Heart left ventricle (tissue), 16 donors: ENCODE measurements around the gene APCDD1. TPM values are rescaled to one million over a fixed set of nuclear protein-coding genes. Genes with fewer than 3 reads are reported as not detected.
"Not testable (repeated sequence)": the region's sequence is repeated elsewhere in the genome, so short reads cannot be mapped to it uniquely, and the experiment has no call there.

Experiments used
- ATAC-seq, 4 donors: fragments of 200-7000 bp; cut with Tn5 transposase; one replicate each; pipeline ENCODE4 v1.9.1; 2020 to 2022; ENCODE audit warnings: moderate library complexity in 4 of 4, mild to moderate bottlenecking in 3 of 4, moderate number of reproducible peaks in 1 of 4
- DNase-seq, 5 donors: peaks; one replicate each; pipeline ENCODE4 v3.0.0-alpha.2; 2020
- H3K27ac ChIP-seq, 12 donors: fragments of 200-600 bp; sonication (generic) in 4 of 12; one replicate each; pipeline versions ENCODE4 v1.5.0 to v1.8.0; 2016 to 2022; ENCODE audit warnings: mild to moderate bottlenecking in 2 of 12
- H3K27me3 ChIP-seq, 9 donors: fragments of 200-600 bp; sonication (generic) in 2 of 9; one replicate each; pipeline versions ENCODE4 v1.5.1 to v1.8.0; 2016 to 2022; ENCODE audit warnings: mild to moderate bottlenecking in 3 of 9
- H3K36me3 ChIP-seq, 9 donors: fragments of 200-600 bp; sonication (generic) in 2 of 9; one replicate each; pipeline versions ENCODE4 v1.5.0 to v1.8.0; 2018 to 2022; ENCODE audit warnings: mild to moderate bottlenecking in 2 of 9
- H3K4me1 ChIP-seq, 12 donors: fragments of 200-600 bp; sonication (generic) in 4 of 12; one replicate each; pipeline versions ENCODE4 v1.5.0 to v1.8.0; 2016 to 2022; ENCODE audit warnings: mild to moderate bottlenecking in 3 of 12
- H3K4me3 ChIP-seq, 12 donors: fragments of 200-600 bp; sonication (generic) in 4 of 12; one replicate each; pipeline versions ENCODE4 v1.5.0 to v1.8.0; 2017 to 2022; ENCODE audit warnings: mild to moderate bottlenecking in 9 of 12, moderate library complexity in 4 of 12
- H3K9me3 ChIP-seq, 12 donors: fragments of 200-600 bp; sonication (generic) in 4 of 12; one replicate each; pipeline versions ENCODE4 v1.5.0 to v1.8.0; 2016 to 2022; ENCODE audit warnings: mild to moderate bottlenecking in 1 of 12
- POLR2A ChIP-seq, 2 donors: fragments of 450-650 bp; IDR thresholded peaks; one replicate each; pipeline ENCODE4 v1.6.1; 2017; ENCODE audit warnings: antibody characterized with exemption in 2 of 2, mild to moderate bottlenecking in 2 of 2, moderate library complexity in 2 of 2
- WGBS, 4 donors: extraction: QIAGEN DNeasy Blood & Tissue Kit in 2 of 4; methylation state at CpG; one replicate each; pipeline versions ENCODE4 v1.1.5 to v1.1.7; 2013 to 2018; 5-methylcytosine and 5-hydroxymethylcytosine counted together
- intact Hi-C, 10 donors: fragments of 100-400 bp; cut with DNase I; formaldehyde crosslinking; loops; one replicate each; pipeline versions ENCODE4 v1.11.1 to v1.14.2; 2022
- polyA plus RNA-seq, 2 donors: library from polyadenylated mRNA; stranded (reverse); fragments of 200-250 nt; gene quantifications; one replicate each; pipeline ENCODE4 v1.2.3, GENCODE V29; 2013
- total RNA-seq, 9 donors: library from RNA; depleted of rRNA in 2 of 9; stranded (reverse); fragments of >200 nt in 2 of 9; fragmentation: NEBNext Ultra II Directional in 3 of 9; extraction: Animal tissue kit (Norgen Biotek cat#: 25700) in 3 of 9; gene quantifications; one replicate each; pipeline versions ENCODE4 v1.1.0 to v1.2.4, GENCODE V29; 2016 to 2023
- TF ChIP-seq, protein P1 (sequence below), 12 donors: fragments of 200-600 bp; sonication (generic) in 4 of 12; IDR thresholded peaks; one replicate each; pipeline versions ENCODE4 v1.5.0 to v1.8.0; 2018 to 2022; ENCODE audit warnings: antibody characterized with exemption in 12 of 12, mild to moderate bottlenecking in 5 of 12
- donor health status: ischemic (EF 13 %, LVEDD 7.1; RV severe dilation, severe dysfunction).
- donor health status: healthy with polysubstance abuse.
- donor health status: DM: no; HTN: yes; CAD: no.
- donor health status: DM: no; HTN: no; CAD: no.
- donor health status: ischemic (EF 25% LVEDD 6.9; RV normal size, moderate dysfunction).
- donor health status: ischemic (EF 25% LVEDD 5.7; RV mildly dilated, moderate dysfunction).
- donor health status: healthy.
- donor health status: DM: yes; HTN: yes; CAD: no.
- donor health status: ischemic (EF 35%, LVEDD 5.7; RV mildly dilated, moderate dysfunction).
- donor health status: nonischemic (EF 11% LVEDD 7.7; RV severe dilation, severe dysfunction).
- donor health status: DM: yes; HTN: yes; CAD: no.
- donor health status: PGD.
- donor health status: ischemic (EF 29% LVEDD 5.4; RV normal size, mild dysfunction).
- donor health status: nonischemic (EF 23%, LVEDD 6.1; RV moderate dilation, normal function).

The APCDD1 gene
- total and polyA plus RNA-seq, 11 donors: 7.5 to 65.4 (median 15.7) TPM

DNA sequence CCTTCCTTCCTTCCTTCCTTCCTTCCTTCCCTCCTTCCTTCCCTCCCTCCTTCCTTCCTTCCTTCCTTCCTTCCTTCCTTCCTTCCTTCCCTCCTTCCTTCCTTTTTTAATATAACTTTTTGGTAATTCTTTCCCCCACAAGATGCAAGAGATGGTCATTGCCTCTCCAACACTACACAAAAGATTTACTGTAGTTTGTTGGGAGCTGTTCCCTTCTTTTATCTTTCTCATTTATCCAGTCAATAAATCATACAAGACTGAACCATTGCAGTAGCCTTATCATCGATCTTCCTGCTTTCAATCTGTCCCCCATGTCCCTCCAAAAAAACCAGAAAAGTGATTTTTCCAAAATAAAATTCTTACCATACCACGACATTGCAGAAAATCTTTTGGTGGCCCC, 8.2 kb downstream of the APCDD1 start:
- H3K27ac ChIP-seq: no peak overlapping the region
- H3K27me3 ChIP-seq: peaks cover 0 to 5% (median 0%) of the 10 kb centered on the region in 9 donors
- no peaks in the 10 kb centered on the region for H3K9me3 ChIP-seq
- H3K4me1 ChIP-seq: peaks cover 0 to 7% (median 0%) of the 10 kb centered on the region in 12 donors
- intact Hi-C loops: no loop called here
- no peak overlapping the region for H3K4me3 ChIP-seq
- H3K36me3 ChIP-seq: no peaks in the 10 kb centered on the region
- DNase-seq: no peak
- ATAC-seq: no peak
- 88 to 96% (median 95%) methylated on average over 2 of the region's 2 CpGs for WGBS, 4 donors
- no peak for TF ChIP-seq POLR2A (IDR thresholded peaks at IDR 0.05)
- TF ChIP-seq, protein P1, sequence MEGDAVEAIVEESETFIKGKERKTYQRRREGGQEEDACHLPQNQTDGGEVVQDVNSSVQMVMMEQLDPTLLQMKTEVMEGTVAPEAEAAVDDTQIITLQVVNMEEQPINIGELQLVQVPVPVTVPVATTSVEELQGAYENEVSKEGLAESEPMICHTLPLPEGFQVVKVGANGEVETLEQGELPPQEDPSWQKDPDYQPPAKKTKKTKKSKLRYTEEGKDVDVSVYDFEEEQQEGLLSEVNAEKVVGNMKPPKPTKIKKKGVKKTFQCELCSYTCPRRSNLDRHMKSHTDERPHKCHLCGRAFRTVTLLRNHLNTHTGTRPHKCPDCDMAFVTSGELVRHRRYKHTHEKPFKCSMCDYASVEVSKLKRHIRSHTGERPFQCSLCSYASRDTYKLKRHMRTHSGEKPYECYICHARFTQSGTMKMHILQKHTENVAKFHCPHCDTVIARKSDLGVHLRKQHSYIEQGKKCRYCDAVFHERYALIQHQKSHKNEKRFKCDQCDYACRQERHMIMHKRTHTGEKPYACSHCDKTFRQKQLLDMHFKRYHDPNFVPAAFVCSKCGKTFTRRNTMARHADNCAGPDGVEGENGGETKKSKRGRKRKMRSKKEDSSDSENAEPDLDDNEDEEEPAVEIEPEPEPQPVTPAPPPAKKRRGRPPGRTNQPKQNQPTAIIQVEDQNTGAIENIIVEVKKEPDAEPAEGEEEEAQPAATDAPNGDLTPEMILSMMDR (IDR thresholded peaks at IDR 0.05): no peak

DNA sequence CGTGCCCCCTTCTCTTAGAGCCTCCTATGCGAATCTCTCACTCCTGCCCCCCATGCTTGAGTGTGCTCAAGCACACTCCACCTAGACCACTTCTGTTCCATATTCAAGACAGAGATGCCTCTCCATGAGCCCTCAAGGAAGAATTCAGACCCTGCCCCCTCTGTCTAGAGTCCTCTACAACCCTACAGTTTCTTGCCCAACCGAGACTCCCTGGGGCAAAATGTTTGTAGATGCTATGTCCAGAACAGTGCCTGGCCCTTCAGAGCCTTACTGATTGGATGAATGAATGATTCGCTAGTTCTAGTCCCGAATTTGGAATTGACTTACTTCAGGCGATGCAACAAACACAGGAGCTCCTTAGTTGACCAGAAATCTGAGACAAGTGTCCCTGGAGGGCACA, 8.7 kb downstream of the APCDD1 start:
- Histone ChIP-seq H3K4me1 (peaks cover 0 to 7% (median 0%) of the 10 kb centered on the region in 12 donors), H3K27me3 (no peaks in the 10 kb centered on the region), H3K36me3 (peaks cover 0 to under 1% (median 0%) of the 10 kb centered on the region in 9 donors), H3K9me3 (no peaks in the 10 kb centered on the region), H3K27ac (no peak overlapping the region), H3K4me3 (no peak overlapping the region)
- WGBS, 4 donors: 94 to 98% (median 96%) methylated on average over 6 of the region's 6 CpGs
- ATAC-seq: no peak
- TF ChIP-seq, protein P1 (IDR thresholded peaks at IDR 0.05): no peak
- no peak for TF ChIP-seq POLR2A (IDR thresholded peaks at IDR 0.05)
- intact Hi-C loops: no loop called here
- no peak for DNase-seq

DNA sequence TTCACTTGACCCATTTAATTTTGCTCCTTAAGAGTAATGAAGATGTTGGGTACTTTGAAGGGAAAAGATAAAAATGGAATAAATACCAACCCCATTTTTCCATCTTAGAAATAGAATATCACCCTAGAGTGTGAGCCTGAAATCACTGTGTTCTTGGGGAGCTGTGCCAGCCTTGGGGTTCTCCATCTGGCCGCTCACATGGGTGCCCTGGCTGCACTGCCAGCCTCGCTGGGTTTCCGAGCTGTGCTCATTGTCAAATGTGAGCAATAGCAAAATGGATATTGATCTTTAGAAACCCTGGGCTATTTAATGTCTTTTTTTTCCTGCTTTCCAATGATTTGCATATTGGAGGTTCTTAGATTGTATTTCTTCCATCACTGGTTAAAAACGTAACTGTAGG, 9.3 kb downstream of the APCDD1 start:
- intact Hi-C loops: no loop called here
- Histone ChIP-seq H3K36me3 (peaks cover 0 to 4% (median 0%) of the 10 kb centered on the region in 9 donors), H3K9me3 (no peaks in the 10 kb centered on the region), H3K4me3 (no peak overlapping the region), H3K4me1 (peaks cover 0 to 7% (median 0%) of the 10 kb centered on the region in 12 donors), H3K27ac (no peak overlapping the region), H3K27me3 (no peaks in the 10 kb centered on the region)
- no peak for TF ChIP-seq POLR2A (IDR thresholded peaks at IDR 0.05)
- TF ChIP-seq, protein P1 (IDR thresholded peaks at IDR 0.05): no peak
- WGBS, 4 donors: 91 to 97% (median 93%) methylated on average over 4 of the region's 4 CpGs
- no peak for DNase-seq
- no peak for ATAC-seq

DNA sequence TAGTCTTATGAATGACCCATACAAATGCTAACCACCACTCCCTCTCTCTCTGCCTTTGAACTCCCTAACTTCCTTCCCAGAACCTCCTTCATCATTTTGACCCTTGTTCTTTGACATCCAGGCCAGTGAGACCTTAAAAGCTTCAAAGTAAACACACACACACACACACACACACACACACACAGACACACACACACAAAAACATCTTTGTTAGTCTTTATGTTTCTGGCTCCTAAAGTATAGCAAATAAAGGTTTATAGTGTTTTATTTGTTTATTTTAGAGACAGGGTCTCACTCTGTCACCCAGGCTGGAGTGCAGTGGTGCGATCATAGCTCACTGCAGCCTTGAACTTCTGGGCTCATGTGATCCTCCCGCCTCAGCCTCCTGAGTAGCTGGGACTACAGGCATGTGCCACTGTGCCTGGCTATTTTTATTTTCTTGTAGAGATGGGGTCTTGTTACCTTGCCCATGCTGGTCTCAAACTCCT, 9.8 kb downstream of the APCDD1 start:
- H3K9me3 ChIP-seq, H3K27me3 ChIP-seq, H3K27ac ChIP-seq, ATAC-seq, intact Hi-C loops, H3K36me3 ChIP-seq, H3K4me3 ChIP-seq, H3K4me1 ChIP-seq, DNase-seq: not testable (repeated sequence)
- 94 to 100% (median 96%) methylated on average over 2 of the region's 2 CpGs for WGBS, 4 donors
